Stomach (tissue), 9 donors: Measurements from ENCODE around the gene TMEM178B. TPM values are rescaled to one million over a fixed set of nuclear protein-coding genes. Genes with fewer than 3 reads are reported as not detected.
A peak's percentile ranks its signal among the peaks of the same experiment; 100 is the strongest.

Experiments used
- DNase-seq, 2 donors: peaks; one replicate each; pipeline versions ENCODE4 v3.0.0 to v3.0.0-alpha.2; 2013 to 2019
- H3K27ac ChIP-seq, 5 donors: fragments of 200-600 bp in 4 of 5; sonication (generic) in 4 of 5; one replicate each; pipeline ENCODE4 v1.5.1; 2013 to 2019; ENCODE audit warnings: mild to moderate bottlenecking in 1 of 5, moderate library complexity in 1 of 5
- H3K27me3 ChIP-seq, 3 donors: fragments of 200-600 bp; sonication (generic); one replicate each; pipeline ENCODE4 v1.5.1; 2017 to 2019; ENCODE audit warnings: mixed run types in 1 of 3
- H3K36me3 ChIP-seq, 4 donors: fragments of 200-600 bp; sonication (generic); 1 replicate in 3 of 4; 2 replicates in 1 of 4; pipeline ENCODE4 v1.5.1; 2016 to 2019
- H3K4me1 ChIP-seq, 4 donors: fragments of 200-600 bp; sonication (generic); one replicate each; pipeline ENCODE4 v1.5.1; 2016 to 2019
- H3K4me3 ChIP-seq, 4 donors: fragments of 200-600 bp; sonication (generic) in 3 of 4; one replicate each; pipeline ENCODE4 v1.5.1; 2016 to 2019; ENCODE audit warnings: mild to moderate bottlenecking in 1 of 4
- H3K9me3 ChIP-seq, 4 donors: fragments of 200-600 bp; sonication (generic); one replicate each; pipeline ENCODE4 v1.5.1; 2016 to 2019
- CTCF ChIP-seq, 7 experiments: fragments of 450-650 bp in 4 of 7; fragments of 200-600 bp in 3 of 7; sonication (generic) in 3 of 7; IDR thresholded peaks; one replicate each; pipeline ENCODE4 v1.5.1; 2016 to 2019; ENCODE audit warnings: antibody characterized with exemption in 7 of 7, control low read depth in 2 of 7, mild to moderate bottlenecking in 1 of 7
- EP300 ChIP-seq: sonication (generic); formaldehyde crosslinking; IDR thresholded peaks from one replicate; pipeline ENCODE4 v1.6.1; 2017; ENCODE audit warnings: antibody characterized with exemption
- POLR2A ChIP-seq, 4 donors: fragments of 450-650 bp; IDR thresholded peaks; one replicate each; pipeline ENCODE4 v1.6.1; 2016; ENCODE audit warnings: antibody characterized with exemption in 4 of 4, control low read depth in 2 of 4, mild to moderate bottlenecking in 1 of 4, moderate library complexity in 1 of 4
- POLR2AphosphoS5 ChIP-seq, 3 donors: sonication (generic); formaldehyde crosslinking; IDR thresholded peaks; one replicate each; pipeline ENCODE4 v1.6.1; 2016; ENCODE audit warnings: antibody characterized with exemption in 3 of 3
- WGBS, 5 donors: extraction: QIAGEN DNeasy Blood & Tissue Kit in 3 of 5; methylation state at CpG; one replicate each; pipeline versions ENCODE4 v1.1.5 to v1.1.7; 2013 to 2018; 5-methylcytosine and 5-hydroxymethylcytosine counted together
- intact Hi-C: fragments of 100-400 bp; cut with DNase I; formaldehyde crosslinking; loops from one replicate; pipeline ENCODE4 v1.15.1; 2023; ENCODE audit warnings: low total_unique reads
- polyA plus RNA-seq, 3 donors: library from polyadenylated mRNA; stranded (reverse); fragments of 200-250 nt; gene quantifications; one replicate each; pipeline ENCODE4 v1.2.3, GENCODE V29; 2013
- total RNA-seq, 5 donors: library from RNA; depleted of rRNA; stranded (reverse); fragments of >200 nt; gene quantifications; one replicate each; pipeline versions ENCODE4 v1.1.0 to v1.2.3, GENCODE V29; 2014 to 2016
- donor health status: healthy with polysubstance abuse.
- donor health status: Bipolar disorder and iron deficiency.
- donor health status: healthy.

Gene TMEM178B
- total and polyA plus RNA-seq, 8 donors: under 0.01 to 1.7 (median 0.15) TPM; not detected in 3

GRCh38 chr7:141418066-141418465 is 344.2 kb downstream of the TMEM178B start:
- 67 to 84% (median 74%) methylated on average over 1 of the region's 1 CpG for WGBS, 5 donors
- no peak for DNase-seq
- Histone ChIP-seq H3K36me3 (no peaks in the 10 kb centered on the region), H3K4me3 (no peak overlapping the region), H3K9me3 (no peaks in the 10 kb centered on the region), H3K27me3 (no peaks in the 10 kb centered on the region), H3K4me1 (no peaks in the 10 kb centered on the region), H3K27ac (no peak overlapping the region)
- intact Hi-C loops: no loop called here
- TF ChIP-seq EP300 (no peak), POLR2A (IDR thresholded peaks at IDR 0.05) (no peak), POLR2AphosphoS5 (IDR thresholded peaks at IDR 0.05) (no peak), CTCF (IDR thresholded peaks at IDR 0.05) (no peak)

GRCh38 chr7:141421306-141421705 is 347.4 kb downstream of the TMEM178B start:
- no peaks in the 10 kb centered on the region for H3K36me3 ChIP-seq
- no peak for DNase-seq
- intact Hi-C loops: no loop called here
- no peaks in the 10 kb centered on the region for H3K9me3 ChIP-seq
- H3K4me3 ChIP-seq: no peak overlapping the region
- no peaks in the 10 kb centered on the region for H3K4me1 ChIP-seq
- no peak overlapping the region for H3K27ac ChIP-seq
- H3K27me3 ChIP-seq: no peaks in the 10 kb centered on the region
- TF ChIP-seq POLR2AphosphoS5 (IDR thresholded peaks at IDR 0.05): no peak
- no peak for TF ChIP-seq CTCF (IDR thresholded peaks at IDR 0.05)
- no peak for TF ChIP-seq POLR2A (IDR thresholded peaks at IDR 0.05)
- no peak for TF ChIP-seq EP300
- 63 to 78% (median 65%) methylated on average over 2 of the region's 2 CpGs for WGBS, 5 donors

GRCh38 chr7:141427134-141427533 is 353.3 kb downstream of the TMEM178B start:
- Histone ChIP-seq H3K27me3 (peaks cover 0 to 4% (median 0%) of the 10 kb centered on the region in 3 donors), H3K4me3 (no peak overlapping the region), H3K9me3 (peaks cover 0 to 7% (median 3%) of the 10 kb centered on the region in 4 donors), H3K27ac (no peak overlapping the region), H3K4me1 (no peaks in the 10 kb centered on the region), H3K36me3 (no peaks in the 10 kb centered on the region)
- TF ChIP-seq POLR2AphosphoS5 (IDR thresholded peaks at IDR 0.05): no peak
- no peak for DNase-seq
- intact Hi-C loops: no loop called here

GRCh38 chr7:141430455-141431139 is 356.7 kb downstream of the TMEM178B start:
- Histone ChIP-seq H3K4me3 (no peak overlapping the region), H3K36me3 (no peaks in the 10 kb centered on the region), H3K4me1 (no peaks in the 10 kb centered on the region), H3K27me3 (peaks cover 0 to 4% (median 0%) of the 10 kb centered on the region in 3 donors), H3K9me3 (peaks cover 0 to 7% (median 3%) of the 10 kb centered on the region in 4 donors), H3K27ac (no peak overlapping the region)
- TF ChIP-seq POLR2AphosphoS5 (IDR thresholded peaks at IDR 0.05) (no peak), EP300 (no peak), POLR2A (IDR thresholded peaks at IDR 0.05) (no peak), CTCF (IDR thresholded peaks at IDR 0.05) (no peak)
- intact Hi-C loops: no loop called here
- WGBS, 5 donors: 32 to 42% (median 37%) methylated on average over 12 of the region's 12 CpGs
- DNase-seq: peak in 1 of 2 donors; percentile 11

- H3K27ac ChIP-seq: no peak overlapping the region
- peaks cover 0 to 7% (median 3%) of the 10 kb centered on the region in 4 donors for H3K9me3 ChIP-seq
- no peaks in the 10 kb centered on the region for H3K36me3 ChIP-seq
- no peak overlapping the region for H3K4me3 ChIP-seq
- WGBS, 5 donors: 28 to 56% (median 38%) methylated on average over 2 of the region's 2 CpGs
- no peaks in the 10 kb centered on the region for H3K4me1 ChIP-seq
- TF ChIP-seq EP300 (no peak), POLR2AphosphoS5 (IDR thresholded peaks at IDR 0.05) (no peak), CTCF (IDR thresholded peaks at IDR 0.05) (no peak), POLR2A (IDR thresholded peaks at IDR 0.05) (no peak)
- DNase-seq: no peak
- intact Hi-C loops: no loop called here
- H3K27me3 ChIP-seq: peaks cover 0 to 4% (median 0%) of the 10 kb centered on the region in 3 donors
Measured at GRCh38 chr7:141431140-141431479, 357.2 kb downstream of the TMEM178B start.
